NCI-H748 (cell line): ENCODE results near the gene TMEM127.
"Not testable (repeated sequence)": the region's sequence is repeated elsewhere in the genome, so short reads cannot be mapped to it uniquely, and the experiment has no call there.

ENCODE experiments used
- DNase-seq: peaks from one replicate; lab custom pipeline; 2025; ENCODE audit not compliant: unreplicated experiment; lab: John Stamatoyannopoulos, UW

The TMEM127 gene

DNA sequence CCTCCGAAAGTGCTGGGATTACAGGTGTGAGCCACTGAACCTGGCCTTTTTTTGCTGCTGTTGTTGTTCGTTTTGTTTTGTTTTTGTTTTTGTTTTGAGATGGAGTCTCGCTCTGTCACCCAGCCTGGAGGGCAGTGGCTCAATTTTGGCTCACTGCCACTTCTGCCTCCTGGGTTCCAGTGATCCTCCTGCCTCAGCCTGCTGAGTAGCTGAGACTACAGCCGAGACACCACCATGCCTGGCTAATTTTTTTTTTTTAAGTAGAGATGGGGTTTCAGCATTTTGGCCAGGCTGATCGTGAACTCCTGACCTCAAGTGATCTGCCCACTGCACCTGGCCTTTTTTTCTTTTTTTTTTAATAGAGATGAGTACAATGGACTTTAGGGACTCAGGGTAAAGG, 22.0 kb downstream of the TMEM127 start:
- no peak for DNase-seq

DNA sequence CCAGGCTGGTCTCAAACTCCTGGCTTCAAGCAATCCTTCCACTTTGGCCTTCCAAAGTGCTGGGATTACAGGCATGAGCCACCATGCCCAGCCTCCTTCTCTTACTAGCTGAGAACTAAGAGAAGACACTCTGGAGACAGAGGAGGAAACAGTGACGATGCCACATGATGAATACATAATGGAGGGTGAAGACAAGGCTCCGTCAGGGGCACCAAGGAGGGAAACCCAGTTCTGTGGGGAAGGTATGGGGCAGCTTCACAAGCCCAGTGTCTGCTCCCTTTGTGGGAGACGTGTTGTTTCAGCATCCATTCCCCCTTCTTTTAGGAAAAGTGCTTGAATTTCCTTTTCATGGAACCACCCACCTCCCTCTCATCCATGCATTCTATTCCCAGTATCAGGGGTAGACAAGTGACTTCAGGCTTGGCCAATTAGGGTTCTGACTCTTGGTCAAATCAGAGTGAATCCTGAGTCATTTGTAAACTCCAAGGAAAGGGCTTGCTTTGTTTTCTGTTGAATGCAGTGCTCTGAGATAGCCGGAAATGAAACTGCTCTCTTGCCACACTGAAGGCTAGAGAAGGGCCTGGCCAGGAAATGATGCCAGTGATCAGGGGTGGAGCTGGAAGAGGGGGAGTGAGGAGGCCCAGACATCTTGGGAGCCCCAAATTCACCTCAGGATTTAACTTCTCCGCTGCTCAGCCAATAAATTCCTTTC, 23.7 kb downstream of the TMEM127 start:
- DNase-seq, result no peak

DNA sequence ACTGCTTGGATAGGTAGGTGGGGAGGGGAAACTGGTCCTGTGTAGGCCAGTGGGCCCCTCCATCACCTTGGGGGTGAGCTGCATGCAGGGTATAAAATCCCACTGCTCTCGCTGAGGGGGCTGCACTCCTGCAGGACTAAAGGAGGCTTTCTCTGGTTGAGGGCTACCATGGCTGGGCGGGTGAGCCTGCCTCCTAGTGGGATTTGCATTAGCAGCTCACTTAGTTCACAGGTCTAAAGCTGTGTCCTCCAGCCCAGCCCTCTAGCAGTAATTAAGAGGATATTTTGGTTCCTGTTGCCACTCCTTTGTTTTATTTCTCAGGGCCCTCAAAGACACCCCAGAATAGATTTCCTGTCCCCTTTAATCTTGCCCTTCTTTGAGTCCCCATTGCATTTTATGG, 24.6 kb downstream of the TMEM127 start:
- DNase-seq, result no peak

DNA sequence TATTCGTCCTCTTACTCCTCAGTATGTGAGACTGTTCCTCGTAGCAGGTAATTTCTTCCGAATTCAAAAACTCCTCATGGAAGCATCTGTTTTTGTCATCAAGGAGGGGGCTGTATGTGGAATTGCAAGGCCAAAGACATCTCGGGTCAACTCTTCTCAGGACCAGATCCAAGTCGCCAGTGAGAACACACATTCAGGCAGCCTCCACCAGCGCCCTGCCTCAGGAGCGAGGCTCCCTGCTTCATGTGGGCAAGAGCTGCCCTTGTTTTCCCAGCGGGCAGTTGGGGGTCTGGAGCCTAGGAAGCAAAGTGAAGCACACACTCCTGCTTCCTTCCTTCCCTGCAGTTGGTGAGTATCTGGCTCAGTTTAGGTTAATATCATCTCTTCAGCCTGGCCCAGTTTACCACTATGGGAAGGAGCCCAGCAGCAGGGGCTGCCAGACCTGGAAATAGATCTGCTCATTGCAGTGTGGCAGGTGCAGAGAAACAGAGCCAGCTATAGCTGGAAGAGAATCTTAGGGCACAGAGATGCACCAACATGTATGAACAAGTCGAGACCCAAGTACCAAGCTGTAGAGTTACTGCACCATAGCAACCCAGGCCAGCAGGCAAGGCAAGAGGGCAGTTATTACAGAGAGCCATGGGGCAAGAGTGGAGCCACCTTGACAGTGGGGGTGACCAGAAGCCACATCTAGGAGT, 25.3 kb downstream of the TMEM127 start:
- DNase-seq, result no peak

DNA sequence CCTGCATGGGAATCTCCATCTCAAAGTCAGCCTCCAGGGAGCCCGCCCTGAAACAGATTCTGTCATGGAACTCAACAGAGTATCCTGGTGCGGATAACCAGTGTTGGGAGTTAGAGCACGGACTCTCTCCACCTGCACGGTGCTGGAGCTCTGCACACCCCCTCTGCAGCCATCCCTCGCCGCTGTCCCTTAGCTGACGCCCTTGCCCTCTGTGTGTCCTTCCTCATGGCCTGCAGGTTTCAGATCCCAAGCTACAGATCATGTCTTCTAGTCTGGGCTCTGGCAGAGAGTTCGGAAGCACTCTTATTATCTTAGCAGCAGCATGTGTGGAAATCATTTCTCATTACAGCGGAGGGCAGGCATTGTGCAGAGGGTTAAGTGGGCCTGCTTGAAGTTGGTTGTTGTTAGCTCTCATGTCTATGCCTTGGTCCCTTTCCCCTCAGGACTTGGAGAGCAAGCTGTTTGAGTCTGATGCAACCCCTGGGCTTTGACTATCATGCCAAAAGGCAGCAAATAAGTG, 26.0 kb downstream of the TMEM127 start:
- no peak for DNase-seq

DNA sequence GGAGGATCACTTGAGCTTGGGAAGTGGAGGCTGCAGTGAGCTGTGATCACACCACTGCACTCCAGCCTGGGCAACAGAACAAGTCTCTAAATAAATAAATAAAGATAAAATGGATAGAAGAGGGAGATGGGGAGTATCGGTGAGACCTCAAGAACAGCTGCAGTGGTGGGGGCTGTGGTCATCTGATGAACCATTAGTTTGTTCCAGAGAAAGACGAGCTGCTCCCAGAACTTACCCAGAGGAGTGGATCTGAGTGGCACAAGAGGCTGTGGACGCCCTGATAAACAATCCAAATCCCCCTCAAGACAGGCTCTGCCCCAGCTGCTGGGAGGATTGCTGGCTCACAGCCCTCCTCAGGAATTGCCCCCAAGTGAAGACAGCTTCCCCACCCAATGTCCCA, 26.7 kb downstream of the TMEM127 start:
- DNase-seq, result no peak

DNA sequence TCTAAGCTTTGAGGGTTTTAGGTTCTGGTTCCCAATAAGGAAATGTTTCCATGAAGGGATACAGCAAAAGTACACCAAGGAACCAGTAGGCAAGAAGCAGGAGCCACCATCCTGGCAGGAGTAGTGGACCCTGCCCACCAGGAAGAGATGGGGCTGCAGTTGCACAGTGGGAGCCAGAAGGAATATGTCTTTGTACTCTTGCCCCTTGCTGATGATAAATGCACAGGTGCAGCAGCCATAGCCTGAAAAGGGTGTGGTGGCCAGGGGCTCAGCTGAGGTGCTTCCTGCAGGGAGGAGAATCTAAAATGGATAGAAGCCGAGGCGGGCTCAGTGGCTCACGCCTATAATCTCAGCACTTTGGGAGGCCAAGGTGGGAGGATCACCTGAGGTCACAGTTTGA, 27.5 kb downstream of the TMEM127 start:
- DNase-seq, result no peak

DNA sequence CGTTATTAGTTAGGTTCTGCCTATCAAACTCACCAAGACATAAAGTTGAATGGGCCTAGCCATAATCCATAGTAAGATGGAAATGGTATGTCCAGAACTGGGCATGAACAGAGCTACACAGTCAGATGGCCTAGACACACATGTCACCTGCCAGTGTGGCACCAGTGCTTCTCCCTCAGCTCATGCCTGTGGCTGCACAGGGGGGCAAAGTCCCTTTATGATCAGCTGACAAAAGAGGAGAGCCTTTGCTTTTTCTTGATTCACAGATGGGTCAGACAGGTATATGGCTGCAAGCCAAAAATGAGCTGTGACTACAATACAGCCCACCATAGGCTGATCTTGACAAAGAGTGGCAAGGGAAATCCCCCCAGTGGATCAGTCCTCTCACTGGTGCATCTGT, 28.9 kb downstream of the TMEM127 start:
- no peak for DNase-seq

DNA sequence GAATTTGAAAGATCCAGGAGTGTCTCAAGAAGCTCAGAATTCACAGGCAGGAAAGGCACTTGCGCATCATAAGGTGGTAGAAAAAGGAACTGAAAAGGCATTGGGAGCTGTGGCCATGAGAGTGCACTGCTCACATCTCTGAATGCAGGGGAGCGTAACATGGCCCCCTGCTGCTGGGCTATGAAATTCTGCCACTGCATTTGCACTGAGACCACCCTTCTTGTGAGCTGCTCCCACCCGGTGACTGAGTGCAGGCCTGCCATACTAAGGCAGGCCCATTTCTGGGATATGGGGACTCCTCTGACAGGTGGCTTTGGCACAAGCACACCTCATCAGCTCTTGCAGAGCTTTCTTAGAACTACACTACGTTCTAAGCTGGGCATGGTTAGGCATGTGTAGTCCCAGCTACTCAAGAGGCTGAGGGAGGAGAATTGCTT, 31.9 kb downstream of the TMEM127 start:
- DNase-seq, result no peak

DNA sequence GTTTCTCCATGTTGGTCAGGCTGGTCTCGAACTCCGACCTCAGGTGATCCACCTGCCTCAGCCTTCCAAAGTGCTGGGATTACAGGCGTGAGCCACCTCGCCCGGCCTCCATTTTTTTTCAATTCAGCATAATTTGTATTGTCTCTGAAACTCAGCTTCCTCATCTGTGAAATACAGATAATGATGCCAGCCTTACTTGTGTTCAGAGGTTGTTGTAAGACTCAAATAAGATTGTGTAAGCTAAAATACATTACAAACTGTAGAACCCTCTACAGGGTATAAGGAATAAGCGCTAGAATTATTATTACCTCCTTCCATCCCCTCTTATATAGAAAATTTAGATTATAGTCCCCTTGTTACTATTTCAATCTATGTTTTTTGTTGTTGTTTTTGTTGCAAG, 32.4 kb downstream of the TMEM127 start:
- no peak for DNase-seq

DNA sequence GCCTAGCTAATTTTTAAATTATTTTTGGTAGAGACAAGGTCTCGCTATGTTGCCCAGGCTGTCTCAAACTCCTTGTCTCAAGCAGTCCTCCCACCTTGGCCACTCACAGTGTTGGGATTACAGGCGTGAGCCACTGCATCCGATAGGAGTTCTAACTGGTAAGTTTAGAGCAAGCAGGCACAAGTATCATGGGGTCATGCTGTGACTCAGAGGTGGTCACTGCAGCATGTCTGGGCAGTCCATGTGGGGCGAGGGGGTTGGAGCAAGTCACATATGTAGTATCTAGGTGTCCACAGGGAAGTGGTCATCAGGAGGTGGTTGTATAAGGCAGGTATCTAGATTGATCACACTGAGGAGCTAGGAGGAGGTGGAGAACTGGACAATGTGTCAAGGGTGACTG, 34.5 kb downstream of the TMEM127 start:
- DNase-seq, result no peak

DNA sequence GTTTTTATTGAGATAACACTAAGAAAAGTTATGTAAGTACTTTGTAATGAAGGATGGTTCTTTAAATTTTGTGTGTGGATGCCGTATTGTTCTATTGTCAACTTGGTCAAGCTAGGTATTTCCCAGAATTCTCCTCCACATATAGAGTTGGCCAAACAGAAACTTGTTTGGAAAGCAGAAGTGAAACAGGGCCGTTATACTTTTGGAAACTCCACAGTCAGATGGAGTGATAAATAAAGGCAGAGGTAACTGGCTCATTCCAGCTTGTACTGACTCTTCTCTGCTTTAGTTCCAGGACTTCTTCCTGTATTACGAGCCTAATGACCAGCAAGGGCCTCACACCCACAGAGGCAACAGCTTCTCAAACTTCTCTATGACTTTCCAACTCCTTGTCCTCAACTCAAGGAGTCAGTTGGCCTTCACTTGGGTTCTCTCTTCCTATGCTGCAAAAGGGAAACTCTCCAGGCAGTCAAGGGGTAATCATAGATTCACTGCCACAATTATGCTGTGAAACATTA, 40.7 kb downstream of the TMEM127 start:
- no peak for DNase-seq

DNA sequence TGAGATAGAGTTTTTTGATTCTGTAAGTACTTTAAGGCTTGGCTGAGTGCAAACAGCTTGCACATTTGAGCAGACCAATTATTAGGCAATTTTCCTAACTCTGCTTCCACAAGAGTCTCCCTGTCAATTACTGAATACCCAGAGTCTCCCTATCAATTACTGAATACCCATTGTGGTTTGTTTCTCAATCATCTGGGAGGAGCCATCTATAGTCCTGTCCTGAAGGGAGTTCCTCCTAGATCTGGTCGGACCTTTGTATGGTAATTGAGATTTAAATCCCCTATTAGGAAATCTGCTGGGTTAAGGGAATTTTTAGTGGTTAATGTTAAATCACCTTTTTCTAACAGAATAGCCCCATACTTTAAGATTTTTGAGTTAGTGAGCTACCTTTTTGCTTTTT, 44.7 kb downstream of the TMEM127 start:
- not testable (repeated sequence) for DNase-seq

DNA sequence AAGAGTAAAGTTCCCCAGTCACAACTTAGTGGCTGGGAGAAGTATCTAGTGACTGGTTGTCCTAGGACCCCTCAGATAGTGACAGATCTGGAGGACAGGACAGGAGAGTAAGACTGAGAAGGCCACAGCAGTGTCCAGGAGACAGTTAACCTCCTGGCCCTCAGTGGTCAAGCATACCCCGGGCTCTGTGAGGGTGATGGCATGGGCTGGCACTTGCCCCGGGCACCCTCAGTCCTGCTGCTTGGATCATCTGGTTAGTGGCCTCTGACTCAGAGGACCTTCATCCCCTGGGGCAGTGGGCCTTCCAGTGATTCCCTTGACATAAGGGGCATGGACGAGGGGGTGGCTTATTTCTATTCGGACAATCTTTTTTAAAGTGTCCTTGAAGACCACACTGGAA, 45.8 kb downstream of the TMEM127 start:
- DNase-seq, result not testable (repeated sequence)

DNA sequence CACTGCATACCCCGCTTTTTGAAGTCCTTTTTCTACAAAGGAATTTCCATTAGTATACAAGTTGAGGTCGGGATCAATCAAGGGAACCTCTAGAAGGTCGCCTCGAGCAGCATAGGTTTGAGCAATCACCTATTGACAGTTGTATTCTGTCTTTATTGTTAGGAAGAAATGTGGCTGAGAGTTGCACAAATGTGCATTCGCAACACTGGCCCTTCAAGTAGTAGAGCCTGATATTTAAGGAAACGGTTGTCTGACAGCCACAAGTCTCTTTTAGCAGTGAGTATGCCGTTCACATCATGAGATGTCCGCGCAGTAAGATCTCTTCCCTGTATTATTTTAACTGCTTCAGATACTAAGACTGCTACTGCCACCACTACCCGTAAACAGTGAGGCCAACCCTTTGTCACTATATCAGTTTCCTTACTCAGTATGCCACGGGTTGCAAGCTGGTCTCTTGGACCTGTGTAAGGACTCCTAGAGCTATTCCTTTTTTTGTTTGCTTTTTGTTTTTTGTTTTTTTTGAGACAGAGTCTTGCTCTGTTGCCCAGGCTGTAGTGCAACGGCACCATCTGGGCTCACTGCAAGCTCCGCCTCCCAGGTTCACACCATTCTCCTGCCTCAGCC, 47.2 kb downstream of the TMEM127 start:
- no peak for DNase-seq

DNA sequence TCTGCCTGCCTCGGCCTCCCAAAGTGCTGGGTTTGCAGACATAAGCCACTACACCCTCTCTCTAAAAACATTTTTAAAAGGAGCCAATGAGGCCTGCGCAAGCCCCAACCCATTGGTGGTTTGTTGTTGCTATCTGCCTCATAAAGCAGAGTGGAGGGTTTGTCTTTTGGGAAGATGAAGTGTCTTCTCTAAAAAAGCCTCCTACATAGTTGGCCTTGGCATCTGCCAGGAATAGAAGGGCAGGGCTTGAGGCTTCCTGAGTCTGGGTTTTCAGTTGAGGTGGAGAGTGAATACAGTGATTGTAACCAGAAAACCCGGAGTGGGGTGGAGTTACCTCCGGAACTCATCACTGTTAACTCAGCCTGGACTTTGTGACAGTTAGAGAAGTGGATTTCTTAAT, 51.2 kb downstream of the TMEM127 start:
- no peak for DNase-seq

DNA sequence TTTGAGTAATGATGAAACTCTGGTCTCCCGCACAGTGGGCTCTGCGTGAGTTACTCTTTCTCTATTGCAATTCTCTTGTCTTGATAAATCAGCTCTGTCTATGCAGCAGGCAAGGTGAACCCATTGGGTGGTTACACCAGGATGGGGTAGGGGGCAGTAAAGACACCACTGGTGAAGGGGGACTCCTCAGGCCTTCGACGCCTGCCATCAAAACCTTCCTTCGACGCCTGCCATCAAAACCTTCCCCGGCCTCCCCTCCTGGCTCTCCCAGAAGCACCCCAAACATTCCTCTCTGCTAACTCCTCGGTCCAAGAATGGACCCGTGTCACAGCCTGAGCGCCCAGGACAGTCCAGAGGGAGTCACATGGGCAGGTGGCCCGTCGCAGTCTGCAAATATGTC, 52.4 kb downstream of the TMEM127 start:
- no peak for DNase-seq

DNA sequence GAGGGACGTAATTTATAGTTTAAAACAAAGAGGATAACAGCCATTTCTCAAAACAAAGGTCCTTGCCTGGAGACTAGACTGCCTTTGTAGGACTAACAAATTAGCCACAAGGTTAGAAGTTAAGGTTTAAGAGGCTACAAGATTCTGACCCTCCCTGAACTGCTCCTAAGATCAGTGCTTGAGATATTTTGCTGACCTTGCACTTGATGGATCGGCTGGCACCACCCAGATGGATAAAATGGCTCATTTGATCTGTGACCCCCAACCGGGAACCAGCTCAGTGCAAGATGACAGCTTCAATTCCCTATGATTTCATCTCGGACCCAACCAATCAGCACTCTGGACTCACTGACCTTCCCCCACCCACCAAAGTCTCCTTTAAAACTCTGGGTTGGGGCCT, 53.5 kb downstream of the TMEM127 start:
- DNase-seq, result no peak

DNA sequence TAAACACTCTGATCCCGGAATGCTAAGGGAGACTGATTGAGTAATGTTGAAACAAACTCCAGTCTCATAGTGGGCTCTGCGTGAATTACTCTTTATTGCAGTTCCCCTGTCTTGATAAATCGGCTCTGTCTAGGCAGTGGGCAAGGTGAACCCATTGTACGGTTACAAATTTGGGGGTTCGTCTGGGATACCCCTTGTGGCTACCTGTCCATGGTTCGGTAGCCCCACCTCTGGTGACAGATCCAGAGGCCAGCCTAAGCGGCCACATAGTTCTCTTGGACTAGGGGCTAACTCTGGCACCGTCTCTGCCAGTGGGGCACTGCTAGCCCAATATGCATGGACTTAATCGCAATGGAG, 56.1 kb downstream of the TMEM127 start:
- no peak for DNase-seq

DNA sequence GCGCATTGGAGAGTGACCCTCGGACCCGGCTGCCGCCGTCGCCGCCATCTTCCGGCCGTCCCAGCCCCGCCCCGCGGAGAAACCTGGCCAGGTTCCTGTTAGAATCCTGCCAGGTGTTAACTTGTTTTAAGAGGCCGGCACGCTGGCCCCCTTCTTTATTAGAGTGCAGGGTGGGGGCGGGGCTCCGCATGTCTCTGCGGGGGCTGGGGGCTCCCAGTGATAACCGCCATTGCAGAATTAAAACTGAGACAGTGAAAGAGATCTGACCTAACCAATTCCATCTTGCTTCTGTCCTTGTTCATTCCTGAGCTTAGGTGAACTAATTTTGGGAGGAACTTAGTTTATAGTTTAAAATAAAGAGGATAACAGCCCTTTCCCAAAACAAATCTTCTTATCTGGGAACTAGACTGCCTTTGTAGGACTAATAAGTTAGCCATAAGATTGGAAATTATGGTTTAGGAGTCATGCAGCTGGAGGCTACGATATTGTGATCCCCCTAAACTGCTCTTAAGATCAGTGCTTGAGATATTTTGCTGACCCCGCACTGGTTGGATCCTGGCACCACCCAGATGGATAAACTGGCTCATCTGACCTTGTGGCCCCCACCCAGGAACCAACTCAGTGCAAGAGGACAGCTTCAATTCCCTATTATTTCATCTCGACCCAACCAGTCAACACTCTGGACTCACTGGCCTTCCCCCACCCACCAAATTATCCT, 56.6 kb downstream of the TMEM127 start:
- DNase-seq, result no peak
